Type B pancreatic cell (in vitro differentiated cells): ENCODE measurements around the gene PCNX3. TPM values are rescaled to one million over a fixed set of nuclear protein-coding genes. Genes with fewer than 3 reads are reported as not detected.
A peak's percentile ranks its signal among the peaks of the same experiment; 100 is the strongest.

ENCODE experiments used
- DNase-seq: peaks from one replicate; pipeline ENCODE4 v3.0.0; 2021; ENCODE audit warnings: mixed read lengths; ENCODE audit not compliant: unreplicated experiment; ENCODE audit errors: extremely low spot score
- H3K27ac Mint-ChIP-seq: 2 replicates; pipeline ENCODE4 v1.8.0; 2021; ENCODE audit warnings: mild to moderate bottlenecking, mixed read lengths
- H3K27me3 Mint-ChIP-seq: 2 replicates; pipeline ENCODE4 v1.8.0; 2021; ENCODE audit warnings: mixed read lengths
- H3K36me3 Mint-ChIP-seq: 2 replicates; pipeline ENCODE4 v1.8.0; 2021; ENCODE audit warnings: mixed read lengths
- H3K4me1 Mint-ChIP-seq: one replicate; pipeline ENCODE4 v1.8.0; 2021; ENCODE audit warnings: mixed read lengths; ENCODE audit not compliant: unreplicated experiment
- H3K4me3 Mint-ChIP-seq: 2 replicates; pipeline ENCODE4 v1.8.0; 2021; ENCODE audit warnings: mild to moderate bottlenecking, mixed read lengths
- H3K9me3 Mint-ChIP-seq: 2 replicates; pipeline ENCODE4 v1.8.0; 2021; ENCODE audit warnings: mixed read lengths
- CTCF ChIP-seq: fragments of 200-600 bp; sonication (generic); conservative IDR thresholded peaks from 2 replicates; pipeline ENCODE4 v1.5.0; 2021; ENCODE audit warnings: antibody characterized with exemption, mild to moderate bottlenecking
- total RNA-seq: library from RNA; stranded (reverse); gene quantifications from 2 replicates; pipeline ENCODE4 v1.2.1, GENCODE V29; 2021; ENCODE audit warnings: low replicate concordance

The PCNX3 gene
- total RNA-seq, 1 donor from 2014 or later = 44.9 TPM

DNA sequence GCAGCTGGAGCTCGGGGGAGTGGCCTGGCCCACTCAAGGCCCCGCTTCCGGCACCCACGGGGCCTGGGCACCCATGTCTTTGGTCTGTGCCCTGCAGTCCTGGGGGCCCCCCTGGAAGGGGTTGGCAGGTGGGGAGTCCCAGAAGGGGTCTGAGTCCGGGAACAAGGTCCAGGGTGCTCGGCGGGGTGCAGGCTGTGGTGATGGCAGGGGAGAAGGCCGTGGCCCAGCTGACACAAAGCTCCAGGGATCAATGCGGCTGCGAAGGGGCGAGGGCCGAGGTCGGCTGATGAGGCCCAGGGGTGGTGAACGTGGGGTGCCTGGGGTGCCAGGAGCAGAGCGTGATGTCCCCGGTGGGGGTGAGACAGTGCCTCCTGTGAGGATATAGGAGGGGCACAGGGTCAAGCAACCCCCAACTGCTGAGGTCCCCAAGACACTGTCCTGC is 17.3 kb upstream of the PCNX3 start:
- Mint-ChIP-seq H3K36me3 (peaks cover 7% of the 10 kb centered on the region), H3K4me1 (no peaks in the 10 kb centered on the region), H3K4me3 (no peak overlapping the region), H3K27me3 (peaks cover 5% of the 10 kb centered on the region), H3K9me3 (no peaks in the 10 kb centered on the region), H3K27ac (no peak overlapping the region)
- no peak for TF ChIP-seq CTCF
- DNase-seq = no peak

- Mint-ChIP-seq H3K36me3 (peaks cover 9% of the 10 kb centered on the region), H3K9me3 (no peaks in the 10 kb centered on the region), H3K27me3 (no peaks in the 10 kb centered on the region), H3K4me1 (no peaks in the 10 kb centered on the region), H3K27ac (no peak overlapping the region), H3K4me3 (no peak overlapping the region)
- DNase-seq = no peak
- no peak for TF ChIP-seq CTCF
Observed at GRCh38 chr11:65599216-65599954, 16.2 kb upstream of the PCNX3 start.

DNA sequence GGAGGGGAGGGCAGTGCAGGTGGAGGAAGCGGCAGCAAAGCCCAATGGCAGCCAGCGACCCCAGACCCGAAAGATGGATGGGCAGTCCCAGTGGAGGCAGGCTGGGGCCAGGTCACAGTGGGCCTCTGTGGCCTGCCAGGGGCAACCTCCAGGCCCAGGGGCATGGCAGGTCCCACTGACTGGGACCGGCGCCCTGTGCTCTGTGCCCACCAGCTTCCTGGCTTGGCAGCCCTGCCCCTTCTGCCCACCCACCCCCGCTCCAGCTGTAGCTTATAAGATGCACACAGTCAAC is 15.7 kb upstream of the PCNX3 start:
- no peak for TF ChIP-seq CTCF
- DNase-seq = no peak
- no peaks in the 10 kb centered on the region for H3K9me3 Mint-ChIP-seq
- peaks cover 9% of the 10 kb centered on the region for H3K36me3 Mint-ChIP-seq
- H3K4me3 Mint-ChIP-seq = no peak overlapping the region
- H3K4me1 Mint-ChIP-seq = no peaks in the 10 kb centered on the region
- H3K27me3 Mint-ChIP-seq = no peaks in the 10 kb centered on the region
- no peak overlapping the region for H3K27ac Mint-ChIP-seq

GRCh38 chr11:65604258-65604657 is 11.3 kb upstream of the PCNX3 start:
- H3K36me3 Mint-ChIP-seq = peaks cover 9% of the 10 kb centered on the region
- DNase-seq = no peak
- H3K27ac Mint-ChIP-seq = no peak overlapping the region
- TF ChIP-seq CTCF = no peak
- H3K4me3 Mint-ChIP-seq = no peak overlapping the region
- no peaks in the 10 kb centered on the region for H3K27me3 Mint-ChIP-seq
- no peaks in the 10 kb centered on the region for H3K9me3 Mint-ChIP-seq
- peaks cover 2% of the 10 kb centered on the region for H3K4me1 Mint-ChIP-seq

GRCh38 chr11:65606876-65607613 is 8.5 kb upstream of the PCNX3 start:
- no peaks in the 10 kb centered on the region for H3K27me3 Mint-ChIP-seq
- peaks cover 9% of the 10 kb centered on the region for H3K36me3 Mint-ChIP-seq
- TF ChIP-seq CTCF = no peak
- no peak overlapping the region for H3K27ac Mint-ChIP-seq
- no peaks in the 10 kb centered on the region for H3K9me3 Mint-ChIP-seq
- H3K4me3 Mint-ChIP-seq = peak overlapping the region; percentile 76
- peaks cover 18% of the 10 kb centered on the region for H3K4me1 Mint-ChIP-seq
- DNase-seq = peak; percentile 93
